ENCODE data around the gene EXOSC2. TPM values are rescaled to one million over a fixed set of nuclear protein-coding genes. Genes with fewer than 3 reads are reported as not detected.
"Not testable (repeated sequence)": the region's sequence is repeated elsewhere in the genome, so short reads cannot be mapped to it uniquely, and the experiment has no call there.

EXOSC2 gene
- total RNA-seq, 1 donor from 2014 or later: 19.6 TPM

- ATAC-seq: no peak
Measured at GRCh38 chr9:130668196-130668595, 25.4 kb upstream of the EXOSC2 start.

GRCh38 chr9:130668659-130669058 lies 24.9 kb upstream of the EXOSC2 start:
- ATAC-seq: no peak

- no peak for ATAC-seq
Measured at GRCh38 chr9:130669965-130670364, 23.6 kb upstream of the EXOSC2 start.

- no peak for ATAC-seq
Measured at GRCh38 chr9:130670644-130671043, 22.9 kb upstream of the EXOSC2 start.

- ATAC-seq: no peak
Measured at GRCh38 chr9:130672466-130672865, 21.1 kb upstream of the EXOSC2 start.

- no peak for ATAC-seq
Measured at GRCh38 chr9:130672933-130673615, 20.5 kb upstream of the EXOSC2 start.

- peak; percentile 45 for ATAC-seq
Measured at GRCh38 chr9:130675396-130675795, 18.2 kb upstream of the EXOSC2 start.

- no peak for ATAC-seq
Measured at GRCh38 chr9:130677252-130677651, 16.3 kb upstream of the EXOSC2 start.

- peak; percentile 69 for ATAC-seq
Measured at GRCh38 chr9:130680836-130681768, 12.5 kb upstream of the EXOSC2 start.

- peak; percentile 16 for ATAC-seq
Measured at GRCh38 chr9:130681769-130682420, 11.7 kb upstream of the EXOSC2 start.

- peak; percentile 67 for ATAC-seq
Measured at GRCh38 chr9:130682421-130683121, 11.0 kb upstream of the EXOSC2 start.

- ATAC-seq: no peak
Measured at GRCh38 chr9:130685104-130685503, 8.5 kb upstream of the EXOSC2 start.

- not testable (repeated sequence) for ATAC-seq
Measured at GRCh38 chr9:130685945-130686344, 7.6 kb upstream of the EXOSC2 start.

- no peak for ATAC-seq
Measured at GRCh38 chr9:130687615-130688014, 6.0 kb upstream of the EXOSC2 start.

GRCh38 chr9:130688072-130688471 lies 5.5 kb upstream of the EXOSC2 start:
- no peak for ATAC-seq

- no peak for ATAC-seq
Measured at GRCh38 chr9:130689572-130689936, 4.0 kb upstream of the EXOSC2 start.

GRCh38 chr9:130689937-130690700 lies 3.5 kb upstream of the EXOSC2 start:
- ATAC-seq: peak; percentile 81

- ATAC-seq: no peak
Measured at GRCh38 chr9:130692321-130692720, 1.3 kb upstream of the EXOSC2 start.

GRCh38 chr9:130693101-130693425 lies 517 bp upstream of the EXOSC2 start:
- no peak for ATAC-seq

- no peak for ATAC-seq
Measured at GRCh38 chr9:130694205-130694604, 625 bp downstream of the EXOSC2 start.

GRCh38 chr9:130696139-130696650 lies 2.6 kb downstream of the EXOSC2 start:
- no peak for ATAC-seq

- no peak for ATAC-seq
Measured at GRCh38 chr9:130696996-130697395, 3.4 kb downstream of the EXOSC2 start.

Measured in esophagus mucosa (tissue), 1 donor.